ENCODE data around the gene HEBP1.
A peak's percentile ranks its signal among the peaks of the same experiment; 100 is the strongest.

The HEBP1 gene

GRCh38 chr12:12990700-12991468 lies 9.2 kb downstream of the HEBP1 start:
- no peak for DNase-seq

DNA sequence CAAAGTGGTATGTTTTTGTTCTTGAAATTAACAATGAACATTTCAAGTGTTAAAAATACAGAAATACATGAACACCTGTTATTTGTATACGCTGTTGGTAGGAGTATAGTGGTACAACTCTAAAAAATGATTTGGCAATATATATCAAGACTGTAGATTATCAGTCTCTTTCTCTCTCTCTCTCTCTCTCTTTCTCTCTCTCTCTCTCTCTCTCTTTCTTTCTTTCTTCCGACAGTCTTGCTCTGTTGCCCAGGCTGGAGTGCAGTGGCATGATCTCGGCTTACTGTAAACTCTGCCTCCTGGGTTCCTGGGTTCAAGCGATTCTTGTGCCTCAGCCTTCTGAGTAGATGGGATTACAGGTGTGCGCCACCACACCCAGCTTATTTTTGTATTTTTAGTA lies 12.6 kb downstream of the HEBP1 start:
- no peak for DNase-seq

GRCh38 chr12:12986775-12987331 lies 13.2 kb downstream of the HEBP1 start:
- DNase-seq: no peak

GRCh38 chr12:12985817-12986408 lies 14.2 kb downstream of the HEBP1 start:
- peak; percentile 38 to 64 (median 51) for DNase-seq

DNA sequence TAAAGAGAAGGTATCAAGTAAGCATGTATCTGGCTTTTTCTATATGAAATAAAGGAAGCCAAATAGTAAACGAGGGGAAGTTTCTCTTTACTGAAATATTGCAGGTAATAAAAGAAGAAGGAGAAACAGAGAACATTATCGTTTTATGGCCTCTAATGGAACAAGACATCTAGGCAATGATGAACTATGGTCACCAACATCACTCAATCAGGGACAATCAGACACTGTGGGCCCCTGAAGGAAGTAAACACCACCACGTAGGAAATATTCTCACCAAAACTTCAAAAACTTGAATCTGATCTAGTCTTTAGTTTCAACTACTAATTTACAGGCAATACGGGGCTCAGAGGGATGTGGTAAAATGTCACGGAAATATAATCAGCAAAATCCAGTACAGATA lies 15.9 kb downstream of the HEBP1 start:
- DNase-seq: no peak

DNA sequence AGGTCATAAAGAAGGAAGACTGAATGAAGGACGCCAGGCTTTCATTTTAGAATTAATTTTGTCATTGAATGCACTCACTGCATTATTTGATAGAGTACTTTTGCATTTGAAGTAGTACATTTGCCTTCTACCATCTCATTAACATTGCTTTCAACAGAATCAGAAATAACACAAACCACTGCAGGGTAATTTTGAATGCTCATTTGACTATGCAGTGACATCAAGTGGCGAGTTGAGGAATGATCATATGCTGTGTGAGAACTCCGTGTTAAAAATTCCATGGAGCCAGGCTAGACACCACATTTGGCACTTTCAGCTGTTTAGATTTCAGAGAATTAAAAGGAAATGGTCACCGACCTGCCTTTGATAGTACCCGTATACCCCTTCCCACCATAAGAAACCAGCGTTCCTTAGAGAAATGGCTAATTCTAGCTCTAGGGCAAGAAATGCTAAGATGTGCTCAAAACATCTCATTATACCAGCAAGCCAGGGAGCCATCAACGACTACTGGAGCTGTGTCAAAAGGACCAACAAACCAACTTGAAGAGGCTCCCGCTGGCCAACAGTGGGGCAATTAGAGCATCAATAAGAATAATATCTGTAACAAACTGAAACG lies 16.5 kb downstream of the HEBP1 start:
- DNase-seq: peak; percentile 26 to 63 (median 38)

DNA sequence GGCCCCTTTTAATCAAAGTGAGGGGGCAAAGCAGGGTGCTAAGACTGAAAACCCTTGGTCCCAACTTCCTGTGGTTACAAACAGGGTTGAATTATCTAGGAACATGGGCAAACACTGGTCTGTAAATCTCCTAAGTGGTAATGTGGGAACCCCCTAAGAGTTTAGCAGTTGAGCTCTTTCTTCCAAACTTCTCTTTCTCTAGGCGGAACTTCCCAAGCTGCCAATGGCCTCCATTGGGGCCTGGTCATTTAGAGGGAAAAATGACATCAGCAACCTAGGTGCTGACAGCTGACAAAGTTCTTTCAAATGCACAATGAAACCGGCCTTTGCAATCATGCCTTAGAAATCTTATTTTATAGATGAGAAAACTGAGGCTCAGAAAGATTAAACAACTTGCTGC lies 17.7 kb downstream of the HEBP1 start:
- DNase-seq: peak in 3 of 4 experiments; percentile 22 to 38 (median 32)

GRCh38 chr12:12979731-12980259 lies 20.3 kb downstream of the HEBP1 start:
- peak in 2 of 4 experiments; percentile 26 to 31 for DNase-seq

DNA sequence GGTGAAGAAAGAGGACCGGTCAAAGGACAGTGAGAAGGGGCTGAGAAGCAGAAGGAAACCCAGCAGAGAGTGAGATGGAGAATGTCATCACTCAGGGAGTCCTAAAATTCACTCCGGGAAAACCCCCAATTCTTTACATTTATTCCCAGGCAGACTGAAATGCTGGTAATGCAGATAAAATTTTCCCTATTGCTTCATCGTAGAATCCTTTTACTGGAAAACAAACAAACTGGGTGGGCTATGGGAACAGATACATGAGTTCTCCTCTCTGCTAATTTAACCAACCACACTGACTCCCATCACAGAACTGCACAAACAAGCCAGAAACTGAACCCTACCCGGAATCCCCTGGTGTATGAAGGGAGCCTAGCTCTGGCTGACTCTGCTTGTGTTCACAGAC lies 20.9 kb downstream of the HEBP1 start:
- DNase-seq: no peak

DNA sequence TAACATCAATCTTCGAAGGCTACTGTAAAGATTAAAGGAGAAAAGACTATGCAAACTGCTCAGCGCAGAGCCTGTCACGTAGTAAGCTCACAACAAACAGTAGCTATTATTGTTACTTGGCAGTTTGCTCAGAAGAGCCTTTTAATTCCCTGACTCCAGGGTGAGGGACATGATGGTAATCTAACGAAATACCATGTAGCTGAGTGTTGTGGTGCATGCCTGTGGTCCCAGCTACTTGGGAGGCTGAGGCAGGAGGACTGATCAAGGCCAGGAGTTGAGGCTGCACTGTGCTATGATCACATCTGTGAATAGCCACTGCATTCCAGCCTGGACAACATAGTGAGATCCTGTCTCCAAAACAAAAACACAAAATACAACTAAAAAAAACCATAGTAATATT lies 22.8 kb downstream of the HEBP1 start:
- no peak for DNase-seq

- peak; percentile 40 to 71 (median 56) for DNase-seq
Measured at GRCh38 chr12:12976366-12976765, 23.7 kb downstream of the HEBP1 start.

GRCh38 chr12:12975322-12976077 lies 24.6 kb downstream of the HEBP1 start:
- peak; percentile 27 to 75 (median 71) for DNase-seq

DNA sequence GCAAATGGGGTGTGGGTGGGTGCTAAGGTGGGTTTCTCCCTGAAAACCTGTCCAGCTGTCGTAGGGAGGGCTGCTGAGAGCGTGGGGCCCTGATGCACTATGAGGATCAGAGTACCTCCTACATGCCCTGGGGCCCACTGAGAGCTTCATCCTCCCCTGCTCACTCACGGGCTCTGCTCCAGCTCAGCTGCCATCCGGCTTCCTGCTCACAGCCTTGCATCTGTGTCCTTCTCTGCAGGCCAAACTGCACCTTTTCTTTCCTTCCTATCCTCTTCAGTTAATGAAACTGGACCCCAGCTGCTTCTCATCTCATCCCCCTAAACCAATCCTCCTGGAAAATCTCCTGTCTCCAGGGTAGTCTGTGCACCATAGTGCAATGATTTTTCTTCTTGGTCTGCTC lies 25.9 kb downstream of the HEBP1 start:
- DNase-seq: no peak

DNA sequence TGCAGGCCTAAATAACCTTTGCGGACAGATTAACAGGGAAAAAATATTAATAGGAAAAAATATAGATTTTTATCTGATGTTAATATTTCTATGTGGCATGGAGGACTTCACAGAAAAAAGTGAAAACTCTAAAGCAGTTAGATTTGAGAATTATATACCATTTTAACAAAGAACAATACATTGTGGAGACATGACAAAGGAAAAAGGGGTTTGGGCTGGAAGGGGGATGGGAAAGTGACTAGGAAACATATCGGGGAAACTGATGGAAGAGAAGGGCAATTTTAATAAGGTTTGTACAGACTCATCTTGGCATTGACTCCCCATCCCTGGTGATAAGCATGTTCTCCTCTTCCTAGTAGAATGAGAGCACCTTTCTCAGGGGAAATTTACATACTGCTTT lies 27.0 kb downstream of the HEBP1 start:
- DNase-seq: no peak

DNA sequence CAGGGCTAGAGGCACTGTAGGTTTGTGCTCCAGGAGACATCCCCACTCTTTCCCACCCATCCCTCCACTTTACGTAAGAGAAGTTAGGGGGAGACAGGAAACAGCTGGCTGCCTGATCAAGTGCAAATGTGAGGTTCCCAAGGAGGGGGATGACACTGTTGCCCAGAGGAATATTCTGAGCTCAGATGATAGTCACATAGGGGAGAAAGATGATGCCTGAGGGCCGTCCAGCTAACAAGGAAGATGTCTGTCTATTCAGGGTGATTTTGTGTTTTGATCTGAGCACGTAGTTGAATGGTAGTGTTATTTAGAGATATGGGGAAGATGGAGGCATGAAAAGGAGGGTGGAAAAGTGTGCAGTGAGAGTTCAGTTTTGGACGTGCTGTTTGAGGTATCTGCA lies 34.2 kb downstream of the HEBP1 start:
- no peak for DNase-seq

DNA sequence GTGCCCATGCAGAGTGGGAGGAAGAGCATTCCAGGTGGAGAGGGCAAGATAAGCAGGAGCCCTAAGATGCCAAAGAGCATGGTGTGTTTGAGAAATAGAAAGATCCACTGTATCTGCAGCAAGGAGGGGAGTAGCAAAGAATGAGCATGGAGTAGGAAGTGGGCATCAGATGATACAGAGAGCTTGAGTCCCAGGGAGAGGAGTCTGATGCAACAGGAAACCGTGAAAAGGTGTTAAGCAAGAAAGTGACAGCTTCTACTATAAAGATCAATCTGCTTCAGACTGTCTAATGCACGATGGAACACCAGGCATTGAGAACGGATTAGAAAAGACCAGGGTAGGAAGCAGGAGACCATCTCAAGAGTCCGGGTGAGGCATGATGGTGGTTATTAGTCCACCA lies 35.8 kb downstream of the HEBP1 start:
- peak in 3 of 4 experiments; percentile 11 to 32 (median 30) for DNase-seq

DNA sequence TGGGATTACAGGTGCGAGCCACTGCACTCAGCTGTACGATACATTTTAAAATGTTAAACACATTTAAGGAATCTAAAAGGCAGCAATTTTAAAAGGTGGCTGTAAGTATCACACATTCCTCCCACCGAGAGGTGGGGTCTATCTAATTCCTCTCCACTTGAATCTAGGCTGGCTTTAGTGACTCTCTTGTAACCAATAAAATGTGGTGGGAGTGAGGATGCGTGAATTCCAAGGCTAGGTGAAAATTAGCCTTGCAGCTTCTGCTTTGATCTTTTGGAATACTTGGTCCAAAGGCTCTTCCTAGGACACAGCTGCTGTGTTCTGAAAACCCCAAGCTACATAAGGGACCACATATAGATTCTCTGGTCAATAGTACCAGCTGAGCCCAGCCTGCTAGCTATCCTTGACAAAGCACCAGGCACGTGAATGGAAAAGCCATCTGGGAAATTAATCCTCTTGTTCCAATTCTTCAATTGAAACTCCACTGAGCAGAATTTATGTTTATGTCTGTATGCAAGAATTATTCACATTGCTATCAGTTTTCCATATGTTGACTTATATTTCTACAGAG lies 39.3 kb downstream of the HEBP1 start:
- no peak for DNase-seq

DNA sequence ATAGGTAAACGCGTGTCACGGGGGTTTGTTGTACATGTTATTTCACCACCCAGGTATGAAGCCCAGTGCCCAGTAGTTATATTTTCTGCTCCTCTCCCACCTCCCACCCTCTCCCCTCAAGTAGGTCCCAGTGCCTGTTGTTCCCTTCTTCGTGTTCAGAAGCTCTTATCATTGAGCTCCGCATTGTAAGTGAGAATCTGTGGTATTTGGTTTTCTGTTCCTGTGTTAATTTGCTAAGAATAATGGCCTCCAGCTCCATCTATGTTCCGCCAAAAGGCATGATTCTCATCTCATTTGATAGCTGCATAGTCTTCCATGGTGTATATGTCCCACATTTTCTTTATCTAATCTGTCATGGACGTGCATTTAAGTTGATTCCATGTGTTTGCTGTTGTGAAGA lies 41.2 kb downstream of the HEBP1 start:
- no peak for DNase-seq

- no peak for DNase-seq
Measured at GRCh38 chr12:12954878-12955625, 45.0 kb downstream of the HEBP1 start.

DNA sequence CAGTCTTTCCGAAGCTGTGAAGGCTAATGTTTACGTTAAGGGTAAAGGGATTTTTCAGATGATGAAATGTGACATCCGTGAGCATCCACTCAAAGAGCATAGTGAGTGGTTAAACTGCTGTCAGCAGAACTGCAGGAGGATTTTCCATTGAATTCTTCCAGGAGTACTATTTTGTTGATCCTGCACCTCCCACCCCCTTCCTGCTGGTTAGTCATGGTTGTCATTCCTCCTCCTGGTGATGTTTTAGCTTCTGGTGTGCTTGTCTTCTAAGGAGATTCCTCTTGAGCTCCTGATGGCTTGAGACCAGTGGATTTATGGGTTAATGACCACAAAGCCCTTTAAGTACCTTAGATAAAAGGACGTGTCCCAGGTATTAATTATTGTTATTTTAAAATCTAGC lies 45.7 kb downstream of the HEBP1 start:
- DNase-seq: no peak

DNA sequence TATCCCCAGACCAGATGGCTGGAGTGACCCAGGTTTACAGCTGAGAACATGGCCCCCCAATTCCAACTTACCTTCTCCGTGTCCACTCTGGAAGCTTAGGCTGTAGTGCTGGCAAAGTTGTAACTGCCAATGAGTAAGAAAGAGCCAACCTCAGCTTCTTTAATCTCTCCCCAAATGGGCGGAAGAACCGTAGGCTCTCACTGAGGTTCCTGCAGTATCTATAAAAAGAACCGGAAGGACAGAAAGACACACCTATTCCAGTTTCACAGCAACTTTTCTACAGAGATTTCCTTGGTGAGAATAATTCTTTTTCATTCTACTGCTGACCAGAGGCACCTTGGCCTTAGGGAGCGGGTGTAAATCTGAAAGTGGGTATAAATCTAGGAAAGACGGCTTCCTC lies 48.0 kb downstream of the HEBP1 start, which contains the start of gene GPRC5D:
TSS of gene GPRC5D (minus strand) at position 135 of the 400 bp plus-strand sequence. CDS start 1,786 bp downstream, outside the sequence.
- DNase-seq: no peak
